ENCODE measurements around the gene ZNF672. TPM values are rescaled to one million over a fixed set of nuclear protein-coding genes. Genes with fewer than 3 reads are reported as not detected.

Gene ZNF672
- total RNA-seq, 6 donors from 2014 or later, result 32.5 to 47.7 (median 45.8) TPM

DNA sequence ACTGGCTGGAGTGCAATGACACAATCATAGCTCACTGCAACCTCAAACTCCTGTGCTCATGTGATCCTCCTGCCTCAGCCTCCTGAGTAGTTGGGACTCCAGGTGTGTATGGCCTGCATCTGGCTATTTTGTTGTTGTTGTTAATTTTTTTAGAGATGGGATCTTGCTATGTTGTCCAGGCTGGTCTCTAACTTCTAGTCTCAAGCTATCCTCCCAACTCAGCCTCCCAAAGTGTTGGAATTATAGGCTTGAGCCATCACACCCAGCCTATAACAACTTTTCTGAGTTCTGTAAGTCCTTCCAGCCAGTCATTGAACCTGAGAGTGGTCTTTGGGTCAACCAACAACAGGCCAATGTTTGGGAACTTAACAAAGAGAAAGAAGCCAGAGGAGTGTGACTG, 56.8 kb downstream of the ZNF672 start:
- ATAC-seq (ENCODE audit: low FRiP score in 2 of 2) (no peak), DNase-seq (no peak)
- Histone ChIP-seq H3K9me3 (no peaks in the 10 kb centered on the region), H3K4me1 (no peaks in the 10 kb centered on the region), H3K4me3 (no peak overlapping the region), H3K36me3 (no peaks in the 10 kb centered on the region), H3K27ac (no peak overlapping the region), H3K27me3 (no peaks in the 10 kb centered on the region)
- no peak for TF ChIP-seq EP300 (IDR thresholded peaks at IDR 0.05)
- TF ChIP-seq POLR2A (IDR thresholded peaks at IDR 0.05), result no peak
- no peak for TF ChIP-seq CTCF (IDR thresholded peaks at IDR 0.05)
- no peak for TF ChIP-seq POLR2AphosphoS5 (IDR thresholded peaks at IDR 0.05)

GRCh38 chr1:248897412-248898337, 59.7 kb downstream of the ZNF672 start:
- H3K27ac ChIP-seq, result no peak overlapping the region
- DNase-seq, result no peak
- H3K27me3 ChIP-seq, result no peaks in the 10 kb centered on the region
- H3K36me3 ChIP-seq, result no peaks in the 10 kb centered on the region
- no peaks in the 10 kb centered on the region for H3K9me3 ChIP-seq
- H3K4me3 ChIP-seq, result no peak overlapping the region
- TF ChIP-seq POLR2A (IDR thresholded peaks at IDR 0.05) (no peak), EP300 (IDR thresholded peaks at IDR 0.05) (no peak), CTCF (IDR thresholded peaks at IDR 0.05) (no peak), POLR2AphosphoS5 (IDR thresholded peaks at IDR 0.05) (no peak)
- WGBS, 2 donors, result 82% methylated on average over 4 to 9 of the region's 9 CpGs
- no peak for ATAC-seq (ENCODE audit: low FRiP score in 2 of 2)
- no peaks in the 10 kb centered on the region for H3K4me1 ChIP-seq

Small RNA genes lying within 50 kb of the gene (small RNA-seq; reads per million reads assigned to genes)
- 0 reads per million in 4 donors for gene MIR3124

Other genes starting within 250 kb of the ZNF672 start
- not detected for gene OR2T10, start 240.5 kb upstream of the ZNF672 start, total RNA-seq
- gene OR2T11, start 203.1 kb upstream of the ZNF672 start, total RNA-seq, result 1 to 10 TPM in 1 of 6 donors, not detected in 5; 1.8 TPM
- not detected for gene OR2T35, start 192.9 kb upstream of the ZNF672 start, total RNA-seq
- gene OR2T27, start 182.7 kb upstream of the ZNF672 start, total RNA-seq, result not detected
- not detected for gene OR14I1, start 135.5 kb upstream of the ZNF672 start, total RNA-seq
- not detected for gene LYPD8, start 82.5 kb upstream of the ZNF672 start, total RNA-seq
- 10 to 100 TPM; 18.5 to 35.6 (median 22.5) TPM for gene SH3BP5L, start 12.3 kb upstream of the ZNF672 start, total RNA-seq
- gene ZNF692, start 20.9 kb downstream of the ZNF672 start, total RNA-seq, result 100 to 1,000 TPM in 1 of 6 donors, 10 to 100 TPM in 5; 25.7 to 248 (median 34.1) TPM
- 10 to 100 TPM in 2 of 6 donors, 1 to 10 TPM in 4; 5.6 to 19.9 (median 6.7) TPM for gene PGBD2, start 68.0 kb downstream of the ZNF672 start, total RNA-seq